Nephron (organoid): ENCODE measurements around the gene CCDC33.

Source experiments
- H3K27ac Mint-ChIP-seq, 3 experiments: 2 replicates each; pipeline ENCODE4 v1.8.0; 2020; ENCODE audit warnings: mixed read lengths in 3 of 3, mild to moderate bottlenecking in 2 of 3, moderate library complexity in 1 of 3
- H3K27me3 Mint-ChIP-seq: 2 replicates; pipeline ENCODE4 v1.8.0; 2021; ENCODE audit warnings: low read depth, mild to moderate bottlenecking, moderate library complexity, mixed read lengths
- H3K36me3 Mint-ChIP-seq: 2 replicates; pipeline ENCODE4 v1.8.0; 2020; ENCODE audit warnings: low read depth, mixed read lengths
- H3K4me1 Mint-ChIP-seq: 2 replicates; pipeline ENCODE4 v1.8.0; 2020; ENCODE audit warnings: mixed read lengths
- H3K4me3 Mint-ChIP-seq, 3 experiments: 2 replicates each; pipeline ENCODE4 v1.8.0; 2020; ENCODE audit warnings: mild to moderate bottlenecking in 3 of 3, mixed read lengths in 3 of 3, moderate library complexity in 2 of 3
- H3K9me3 Mint-ChIP-seq: 2 replicates; pipeline ENCODE4 v1.8.0; 2020; ENCODE audit warnings: mixed read lengths
- TF ChIP-seq, protein P1 (sequence below), 3 experiments: fragments of 200-600 bp; sonication (generic); IDR thresholded peaks; one replicate each; pipeline ENCODE4 v1.5.0; 2021; ENCODE audit warnings: antibody characterized with exemption in 3 of 3; ENCODE audit not compliant: unreplicated experiment in 3 of 3

Gene CCDC33

DNA sequence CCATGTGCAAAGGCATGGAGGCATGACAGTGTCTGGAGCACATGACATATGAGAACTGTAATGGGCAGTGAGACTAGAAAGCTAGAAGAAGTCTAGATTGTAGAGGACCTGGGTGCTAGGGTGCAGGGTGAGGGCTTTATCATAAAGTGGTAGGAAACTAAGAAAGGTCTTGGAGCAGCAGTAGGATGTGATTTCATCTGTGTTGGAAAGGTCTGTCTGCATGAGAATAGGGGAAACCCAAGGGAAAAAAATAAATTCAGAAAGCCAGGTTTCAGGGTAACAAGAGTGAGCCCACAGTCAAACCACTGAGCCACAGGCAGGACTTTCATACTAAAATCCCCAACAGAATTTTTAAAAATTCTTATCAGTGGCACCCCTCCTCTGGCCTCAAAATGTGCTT lies 54.5 kb downstream of the CCDC33 start:
- Mint-ChIP-seq H3K4me3 (no peak overlapping the region), H3K27ac (no peak overlapping the region), H3K4me1 (no peaks in the 10 kb centered on the region), H3K9me3 (no peaks in the 10 kb centered on the region), H3K27me3 (peaks cover 29% of the 10 kb centered on the region), H3K36me3 (no peaks in the 10 kb centered on the region)
- TF ChIP-seq, protein P1, sequence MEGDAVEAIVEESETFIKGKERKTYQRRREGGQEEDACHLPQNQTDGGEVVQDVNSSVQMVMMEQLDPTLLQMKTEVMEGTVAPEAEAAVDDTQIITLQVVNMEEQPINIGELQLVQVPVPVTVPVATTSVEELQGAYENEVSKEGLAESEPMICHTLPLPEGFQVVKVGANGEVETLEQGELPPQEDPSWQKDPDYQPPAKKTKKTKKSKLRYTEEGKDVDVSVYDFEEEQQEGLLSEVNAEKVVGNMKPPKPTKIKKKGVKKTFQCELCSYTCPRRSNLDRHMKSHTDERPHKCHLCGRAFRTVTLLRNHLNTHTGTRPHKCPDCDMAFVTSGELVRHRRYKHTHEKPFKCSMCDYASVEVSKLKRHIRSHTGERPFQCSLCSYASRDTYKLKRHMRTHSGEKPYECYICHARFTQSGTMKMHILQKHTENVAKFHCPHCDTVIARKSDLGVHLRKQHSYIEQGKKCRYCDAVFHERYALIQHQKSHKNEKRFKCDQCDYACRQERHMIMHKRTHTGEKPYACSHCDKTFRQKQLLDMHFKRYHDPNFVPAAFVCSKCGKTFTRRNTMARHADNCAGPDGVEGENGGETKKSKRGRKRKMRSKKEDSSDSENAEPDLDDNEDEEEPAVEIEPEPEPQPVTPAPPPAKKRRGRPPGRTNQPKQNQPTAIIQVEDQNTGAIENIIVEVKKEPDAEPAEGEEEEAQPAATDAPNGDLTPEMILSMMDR (IDR thresholded peaks at IDR 0.05; ENCODE audit: unreplicated experiment in 3 of 3) = no peak

DNA sequence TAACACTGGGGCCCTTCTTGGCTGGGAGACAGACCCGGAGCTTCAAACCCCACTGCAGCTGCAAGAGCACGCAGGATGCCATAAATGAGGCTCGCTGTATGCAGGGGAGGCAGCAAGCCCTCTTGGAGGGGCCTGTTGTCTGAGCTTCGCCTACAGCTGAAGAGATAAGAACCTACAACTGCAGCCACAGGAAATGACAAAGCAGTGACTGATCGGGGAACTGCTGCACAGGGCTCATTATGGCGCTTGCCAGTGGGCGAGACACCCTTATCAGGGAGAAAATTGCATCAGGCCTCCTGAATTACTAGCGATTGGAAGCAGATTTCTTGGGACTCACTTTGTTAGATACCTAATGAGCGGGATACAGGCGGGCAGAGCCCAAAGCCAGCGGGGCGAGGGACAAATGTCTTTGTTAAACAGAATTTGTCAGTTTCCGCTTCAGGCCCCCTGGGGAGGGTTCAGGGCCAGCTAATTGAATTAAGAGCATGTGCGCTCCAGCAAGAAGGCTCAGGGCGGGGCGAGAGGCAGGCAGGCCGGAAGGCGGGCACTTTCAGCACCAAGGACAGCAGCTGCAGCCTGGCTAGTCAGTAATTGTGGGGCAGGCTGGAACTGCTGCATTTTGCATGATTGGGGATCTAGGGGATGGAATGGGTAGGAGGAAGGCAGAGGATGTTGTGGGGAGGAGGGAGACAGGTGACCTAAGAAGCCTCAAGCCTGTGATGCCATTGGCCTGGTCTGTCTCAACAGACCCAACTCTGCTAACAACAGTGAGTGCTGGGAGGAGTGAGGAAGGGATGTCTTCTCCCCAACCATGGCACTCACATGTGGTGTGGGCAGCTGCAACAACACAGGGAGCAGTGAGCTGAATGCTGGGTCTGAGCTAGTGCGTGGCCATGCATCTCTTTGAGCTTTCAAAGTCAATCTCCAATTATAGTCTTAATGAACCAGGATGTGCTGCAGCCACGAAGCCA lies 55.3 kb downstream of the CCDC33 start:
- Mint-ChIP-seq H3K4me3 (no peak overlapping the region), H3K36me3 (no peaks in the 10 kb centered on the region)

DNA sequence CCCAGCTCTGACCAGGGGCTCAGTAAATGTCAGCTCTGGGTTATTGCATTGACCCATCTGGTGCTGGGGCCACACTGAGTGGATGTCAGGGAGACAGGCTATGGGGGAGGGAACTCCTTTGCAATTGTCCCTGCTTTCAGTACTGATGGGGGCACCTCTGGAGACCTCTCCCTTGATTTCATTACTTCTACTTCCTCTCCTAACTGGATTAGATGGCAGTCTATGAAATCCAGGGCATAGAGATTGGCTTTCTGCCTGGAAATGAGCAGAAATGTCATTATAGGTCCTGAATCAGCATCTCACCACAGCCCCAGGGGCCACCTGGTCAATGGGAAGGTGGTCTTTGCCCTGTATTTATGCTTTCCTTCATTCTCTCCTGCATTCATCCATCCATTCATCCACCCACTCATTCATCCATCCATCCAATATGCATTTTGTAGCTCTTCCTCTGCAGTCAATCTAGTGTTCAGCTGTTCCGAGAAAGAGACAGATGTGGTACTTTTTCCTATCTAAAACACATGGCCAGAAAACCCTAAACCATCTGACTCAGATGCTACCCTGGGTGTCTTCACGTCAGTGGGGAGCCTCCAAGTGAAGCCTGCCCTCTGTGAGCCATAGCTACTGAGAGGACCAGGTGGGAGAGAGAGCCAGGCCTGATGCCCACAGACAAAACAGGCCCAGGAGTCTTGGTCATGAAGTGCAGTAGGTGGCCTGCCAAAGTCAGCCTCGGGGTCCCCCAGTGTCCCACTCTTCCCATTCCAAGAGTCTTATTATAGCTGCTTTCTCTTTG lies 57.1 kb downstream of the CCDC33 start:
- Mint-ChIP-seq H3K9me3 (no peaks in the 10 kb centered on the region), H3K36me3 (no peaks in the 10 kb centered on the region), H3K27me3 (peaks cover 19% of the 10 kb centered on the region), H3K4me3 (no peak overlapping the region), H3K4me1 (no peaks in the 10 kb centered on the region), H3K27ac (no peak overlapping the region)
- TF ChIP-seq, protein P1 (IDR thresholded peaks at IDR 0.05; ENCODE audit: unreplicated experiment in 3 of 3) = no peak

More for the DNA sequence above, 55.3 kb downstream of the CCDC33 start:
- no peaks in the 10 kb centered on the region for H3K4me1 Mint-ChIP-seq
- peaks cover 29% of the 10 kb centered on the region for H3K27me3 Mint-ChIP-seq
- H3K9me3 Mint-ChIP-seq = no peaks in the 10 kb centered on the region
- H3K27ac Mint-ChIP-seq = no peak overlapping the region
- TF ChIP-seq, protein P1 (IDR thresholded peaks at IDR 0.05; ENCODE audit: unreplicated experiment in 3 of 3) = no peak

DNA sequence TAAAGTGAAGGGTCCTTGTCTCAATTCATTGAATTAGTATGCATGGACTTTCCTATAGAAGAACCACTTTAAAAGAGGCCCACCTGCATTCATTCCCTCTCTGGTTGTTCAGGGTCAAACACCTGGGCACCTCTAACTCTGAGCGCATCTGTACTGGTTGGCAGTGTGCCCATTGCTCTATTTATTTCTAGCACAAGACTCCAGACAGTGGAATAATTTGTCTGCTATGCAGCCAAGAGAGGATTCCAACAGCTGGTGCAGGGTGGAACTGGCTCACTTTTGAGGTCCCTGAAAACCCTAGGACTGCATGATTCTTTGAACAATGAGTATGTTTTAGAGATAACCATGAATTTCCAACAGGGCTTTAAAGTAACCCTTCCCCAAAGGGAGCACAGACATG lies 57.9 kb downstream of the CCDC33 start:
- Mint-ChIP-seq H3K27me3 (peaks cover 17% of the 10 kb centered on the region), H3K36me3 (no peaks in the 10 kb centered on the region), H3K9me3 (no peaks in the 10 kb centered on the region), H3K27ac (no peak overlapping the region), H3K4me3 (no peak overlapping the region), H3K4me1 (no peaks in the 10 kb centered on the region)
- TF ChIP-seq, protein P1 (IDR thresholded peaks at IDR 0.05; ENCODE audit: unreplicated experiment in 3 of 3) = no peak

DNA sequence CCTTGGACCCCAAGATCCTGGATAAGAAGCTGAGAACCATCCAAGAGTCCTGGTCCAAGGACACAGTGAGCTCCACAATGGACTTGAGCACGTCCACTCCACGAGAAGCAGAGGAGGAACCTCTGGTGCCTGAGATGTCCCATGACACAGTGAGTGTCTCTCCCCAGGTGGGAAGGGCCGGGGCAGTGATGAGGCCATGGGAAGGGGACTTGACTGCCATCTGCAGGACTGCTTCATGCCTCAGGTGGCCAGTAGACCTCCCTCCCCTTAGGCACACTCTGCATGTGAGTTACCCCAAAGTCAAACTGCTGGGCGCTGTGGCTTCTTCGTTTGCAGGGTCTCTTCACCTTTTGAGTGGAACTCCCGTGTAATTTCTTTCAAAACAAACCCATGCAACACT lies 59.7 kb downstream of the CCDC33 start:
- no peak overlapping the region for H3K27ac Mint-ChIP-seq
- no peak overlapping the region for H3K4me3 Mint-ChIP-seq
- peaks cover 4% of the 10 kb centered on the region for H3K4me1 Mint-ChIP-seq
- H3K36me3 Mint-ChIP-seq = no peaks in the 10 kb centered on the region
- no peaks in the 10 kb centered on the region for H3K9me3 Mint-ChIP-seq
- TF ChIP-seq, protein P1 (IDR thresholded peaks at IDR 0.05; ENCODE audit: unreplicated experiment in 3 of 3) = no peak
- H3K27me3 Mint-ChIP-seq = peaks cover 25% of the 10 kb centered on the region
